ENCODE data around the gene TMEM123. TPM values are rescaled to one million over a fixed set of nuclear protein-coding genes. Genes with fewer than 3 reads are reported as not detected.

The TMEM123 gene
- total and polyA plus RNA-seq, 2 of the 13 experiments (the other 11 are each of a cell fraction or from before 2014, with no cell fraction given), result 365 to 2,761 TPM

DNA sequence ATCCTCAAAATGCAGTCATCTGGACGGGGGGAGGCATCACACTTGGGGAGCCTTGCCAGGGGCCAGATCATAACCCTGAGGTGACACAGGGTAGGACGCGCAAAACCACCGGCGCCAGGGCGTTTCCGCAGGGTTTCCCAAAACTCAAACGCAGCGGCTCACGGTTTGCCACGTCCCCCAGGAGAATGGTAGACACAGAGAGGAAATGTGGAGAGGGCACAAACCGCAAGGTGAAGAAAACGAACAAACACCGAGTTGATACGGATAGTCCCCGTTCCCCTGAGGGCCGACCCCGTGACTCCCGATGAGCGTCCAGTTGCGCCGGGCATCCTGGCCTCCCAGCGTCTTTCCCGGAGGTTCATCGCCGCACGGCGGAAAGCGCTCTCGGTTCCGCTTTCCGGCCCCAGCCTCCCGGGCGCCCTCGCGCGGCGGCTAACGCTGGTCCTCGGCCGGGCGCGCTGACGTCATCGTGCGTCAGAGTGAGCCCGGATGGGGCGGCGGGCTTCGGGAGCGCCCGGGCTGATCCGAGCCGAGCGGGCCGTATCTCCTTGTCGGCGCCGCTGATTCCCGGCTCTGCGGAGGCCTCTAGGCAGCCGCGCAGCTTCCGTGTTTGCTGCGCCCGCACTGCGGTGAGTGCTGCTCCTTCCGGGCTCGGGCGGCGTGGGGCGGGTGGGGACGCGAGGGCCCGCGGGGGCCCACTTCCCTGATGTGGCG is 105.7 kb downstream of the TMEM123 start, which contains the start of gene BIRC2 (continued):
- peak; percentile 96 for TF ChIP-seq ZMYM4 (CRISPR knock-in tag; IDR thresholded peaks at IDR 0.05)
- peak; percentile 89; the same call in 1 of the 2 replicates for TF ChIP-seq ZNF274 (CRISPR knock-in tag; IDR thresholded peaks at IDR 0.05)
- no peak for TF ChIP-seq EZH2 (conservative IDR thresholded peaks at IDR 0.05; ENCODE audit: low read depth, low read length)
- TF ChIP-seq SPEN (CRISPR knock-in tag; IDR thresholded peaks at IDR 0.05; ENCODE audit: low read depth), result peak; percentile 93
- no peak; the same call in 1 of the 2 replicates for TF ChIP-seq SNAPC2 (CRISPR knock-in tag; IDR thresholded peaks at IDR 0.05)
- TF ChIP-seq IKZF4 (CRISPR knock-in tag; IDR thresholded peaks at IDR 0.05; ENCODE audit: borderline replicate concordance, low read depth, not compliant biosample characterization), result no peak
- TF ChIP-seq, protein P1, sequence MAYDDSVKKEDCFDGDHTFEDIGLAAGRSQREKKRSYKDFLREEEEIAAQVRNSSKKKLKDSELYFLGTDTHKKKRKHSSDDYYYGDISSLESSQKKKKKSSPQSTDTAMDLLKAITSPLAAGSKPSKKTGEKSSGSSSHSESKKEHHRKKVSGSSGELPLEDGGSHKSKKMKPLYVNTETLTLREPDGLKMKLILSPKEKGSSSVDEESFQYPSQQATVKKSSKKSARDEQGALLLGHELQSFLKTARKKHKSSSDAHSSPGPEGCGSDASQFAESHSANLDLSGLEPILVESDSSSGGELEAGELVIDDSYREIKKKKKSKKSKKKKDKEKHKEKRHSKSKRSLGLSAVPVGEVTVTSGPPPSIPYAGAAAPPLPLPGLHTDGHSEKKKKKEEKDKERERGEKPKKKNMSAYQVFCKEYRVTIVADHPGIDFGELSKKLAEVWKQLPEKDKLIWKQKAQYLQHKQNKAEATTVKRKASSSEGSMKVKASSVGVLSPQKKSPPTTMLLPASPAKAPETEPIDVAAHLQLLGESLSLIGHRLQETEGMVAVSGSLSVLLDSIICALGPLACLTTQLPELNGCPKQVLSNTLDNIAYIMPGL (CRISPR knock-in tag; IDR thresholded peaks at IDR 0.05; ENCODE audit: borderline replicate concordance in 1 of 2, low read depth in 1 of 2), result peak; percentile 96 to 100
- TF ChIP-seq, protein P2, sequence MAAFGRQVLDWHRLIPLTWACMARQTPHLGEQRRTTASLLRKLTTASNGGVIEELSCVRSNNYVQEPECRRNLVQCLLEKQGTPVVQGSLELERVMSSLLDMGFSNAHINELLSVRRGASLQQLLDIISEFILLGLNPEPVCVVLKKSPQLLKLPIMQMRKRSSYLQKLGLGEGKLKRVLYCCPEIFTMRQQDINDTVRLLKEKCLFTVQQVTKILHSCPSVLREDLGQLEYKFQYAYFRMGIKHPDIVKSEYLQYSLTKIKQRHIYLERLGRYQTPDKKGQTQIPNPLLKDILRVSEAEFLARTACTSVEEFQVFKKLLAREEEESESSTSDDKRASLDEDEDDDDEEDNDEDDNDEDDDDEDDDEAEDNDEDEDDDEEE (CRISPR knock-in tag; IDR thresholded peaks at IDR 0.05), result no peak
- TF ChIP-seq SP4 (CRISPR knock-in tag; IDR thresholded peaks at IDR 0.05), result no peak; the same call in 1 of the 2 replicates
- TF ChIP-seq, protein P3, sequence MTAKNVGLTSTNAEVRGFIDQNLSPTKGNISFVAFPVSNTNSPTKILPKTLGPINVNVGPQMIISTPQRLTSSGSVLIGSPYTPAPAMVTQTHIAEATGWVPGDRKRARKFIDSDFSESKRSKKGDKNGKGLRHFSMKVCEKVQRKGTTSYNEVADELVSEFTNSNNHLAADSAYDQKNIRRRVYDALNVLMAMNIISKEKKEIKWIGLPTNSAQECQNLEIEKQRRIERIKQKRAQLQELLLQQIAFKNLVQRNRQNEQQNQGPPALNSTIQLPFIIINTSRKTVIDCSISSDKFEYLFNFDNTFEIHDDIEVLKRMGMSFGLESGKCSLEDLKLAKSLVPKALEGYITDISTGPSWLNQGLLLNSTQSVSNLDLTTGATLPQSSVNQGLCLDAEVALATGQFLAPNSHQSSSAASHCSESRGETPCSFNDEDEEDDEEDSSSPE (CRISPR knock-in tag; IDR thresholded peaks at IDR 0.05), result peak; percentile 56; the same call in 1 of the 2 replicates
- TF ChIP-seq SMARCE1 (IDR thresholded peaks at IDR 0.05; ENCODE audit: borderline replicate concordance), result no peak
- no peak for TF ChIP-seq NFE2L1 (CRISPR knock-in tag; IDR thresholded peaks at IDR 0.05; ENCODE audit: borderline replicate concordance)
- TF ChIP-seq ZNF598 (CRISPR knock-in tag; IDR thresholded peaks at IDR 0.05; ENCODE audit: borderline replicate concordance), result no peak
- no peak; the same call in 1 of the 2 replicates for TF ChIP-seq ZNF335 (CRISPR knock-in tag; IDR thresholded peaks at IDR 0.05)
- peak; percentile 92 for TF ChIP-seq HDAC1 (CRISPR knock-in tag; IDR thresholded peaks at IDR 0.05)
- no peak for TF ChIP-seq HNRNPUL1 (IDR thresholded peaks at IDR 0.05; ENCODE audit: low read depth, low read length)
- 0 out of 2 replicates have a peak, but pooled peaks have one; percentile 49 for TF ChIP-seq ZNF484 (CRISPR knock-in tag; IDR thresholded peaks at IDR 0.05; ENCODE audit: borderline replicate concordance, low read depth)
- TF ChIP-seq ZNF768 (CRISPR knock-in tag; IDR thresholded peaks at IDR 0.05), result peak; percentile 62; the same call in 1 of the 2 replicates
- TF ChIP-seq HDAC2 (CRISPR knock-in tag; IDR thresholded peaks at IDR 0.05), result peak; percentile 28; the same call in 1 of the 2 replicates
- no peak; the same call in 1 of the 2 replicates for TF ChIP-seq ZNF431 (CRISPR knock-in tag; IDR thresholded peaks at IDR 0.05; ENCODE audit: borderline replicate concordance, low read depth)
- peak; percentile 63; the same call in 1 of the 2 replicates for TF ChIP-seq TBX2 (CRISPR knock-in tag; IDR thresholded peaks at IDR 0.05; ENCODE audit: borderline replicate concordance)
- no peak for TF ChIP-seq MBD4 (IDR thresholded peaks at IDR 0.05; ENCODE audit: borderline replicate concordance, low read length)

Data from HepG2 (cell line).